GM12878 (cell line): Measurements from ENCODE around the gene NINL. TPM values are rescaled to one million over a fixed set of nuclear protein-coding genes. Genes with fewer than 3 reads are reported as not detected.

Source experiments
- ATAC-seq: fragments of 200-7000 bp; cut with Tn5 transposase; 3 replicates; pipeline ENCODE4 v1.9.1; 2020; ENCODE audit warnings: mild to moderate bottlenecking, moderate library complexity
- BruUV-seq: library from RNA; stranded (reverse); fragments of 400-500 nt; replicated peaks from 2 replicates; lab custom pipeline; 2021; lab: Mats Ljungman, UMichigan
- CTCF ChIA-PET: fragments of 300-600 bp; sonication (Branson Sonifier 250); formaldehyde crosslinking; extraction: SDS; loops from one replicate; lab custom pipeline; 2021; ENCODE audit warnings: inconsistent platforms; lab: Yijun Ruan, JAX
- POLR2A ChIA-PET: fragments of 350-600 bp; formaldehyde crosslinking; extraction: SDS; loops from one replicate; lab custom pipeline; 2021; ENCODE audit warnings: inconsistent platforms; lab: Charles Lee
- RAD21 ChIA-PET: fragments of 300-600 bp; sonication (Branson Sonifier 250); formaldehyde crosslinking; loops from one replicate; lab custom pipeline; 2023; ENCODE audit warnings: antibody characterized with exemption; ENCODE audit not compliant: unreplicated experiment; lab: Charles Lee
- SMC1A ChIA-PET: fragments of 300-600 bp; sonication (Branson Sonifier 250); formaldehyde crosslinking; loops from one replicate; lab custom pipeline; 2023; ENCODE audit not compliant: unreplicated experiment, uncharacterized antibody; lab: Charles Lee
- DNase-seq: peaks from one replicate; pipeline ENCODE4 v3.0.0-alpha.2; 2011; ENCODE audit warnings: low read depth, low spot score
- FAIRE-seq: peaks from 3 replicates; lab custom pipeline; 2011; peaks lifted over from hg19 to GRCh38; lab: Jason Lieb, UNC
- H2AFZ ChIP-seq: 2 replicates; pipeline ENCODE4 v1.6.0; 2011; ENCODE audit warnings: low read depth, low read length, control low read depth; ENCODE audit not compliant: control insufficient read depth
- H3K27ac ChIP-seq: 2 replicates; pipeline ENCODE4 v1.5.1; 2011; ENCODE audit warnings: control low read depth; ENCODE audit not compliant: control insufficient read depth, insufficient read depth
- H3K27me3 ChIP-seq, 2 experiments: replicated peaks in 1 of 2; 2 replicates each; pipeline versions ENCODE4 v1.6.0 to v1.6.1; 2011; ENCODE audit warnings: low read length in 1 of 2; ENCODE audit not compliant: control insufficient read depth in 2 of 2, insufficient read depth in 2 of 2
- H3K36me3 ChIP-seq, 2 experiments: 2 replicates each; pipeline ENCODE4 v1.5.1; 2011; ENCODE audit warnings: low read length in 1 of 2; ENCODE audit not compliant: control insufficient read depth in 2 of 2, insufficient read depth in 2 of 2
- H3K4me1 ChIP-seq: 2 replicates; pipeline ENCODE4 v1.6.1; 2011; ENCODE audit warnings: mild to moderate bottlenecking, low read length, moderate library complexity, mixed read lengths; ENCODE audit not compliant: control insufficient read depth, insufficient read depth
- H3K4me2 ChIP-seq: 2 replicates; pipeline ENCODE4 v1.6.0; 2011; ENCODE audit warnings: control low read depth; ENCODE audit not compliant: control insufficient read depth, insufficient read depth
- H3K4me3 ChIP-seq: fragments of 200-600 bp; sonication (generic); 2 replicates; pipeline ENCODE4 v1.5.1; 2016
- H3K79me2 ChIP-seq: 2 replicates; pipeline ENCODE4 v1.6.0; 2011; ENCODE audit warnings: low read length; ENCODE audit not compliant: control insufficient read depth, insufficient read depth
- H3K9ac ChIP-seq: 2 replicates; pipeline ENCODE4 v1.8.0; 2011; ENCODE audit warnings: low read length, control low read depth, mixed read lengths; ENCODE audit not compliant: control insufficient read depth, insufficient read depth
- H3K9me3 ChIP-seq: replicated peaks from 3 replicates; pipeline ENCODE4 v1.5.1; 2011; ENCODE audit warnings: mild to moderate bottlenecking, low read length; ENCODE audit not compliant: control insufficient read depth, insufficient read depth
- H4K20me1 ChIP-seq: 2 replicates; pipeline ENCODE4 v1.6.0; 2011; ENCODE audit not compliant: control insufficient read depth, insufficient read depth
- ESRRA ChIP-seq: IDR thresholded peaks from 2 replicates; pipeline ENCODE4 v1.6.1; 2012; ENCODE audit warnings: mild to moderate bottlenecking, low read length, improper control_type of control experiment
- HDAC2 ChIP-seq: fragments of 200-600 bp; sonication (generic); IDR thresholded peaks from 2 replicates; pipeline ENCODE4 v1.6.1; 2017
- POLR2A ChIP-seq: IDR thresholded peaks from 2 replicates; pipeline ENCODE4 v1.6.1; 2011; ENCODE audit warnings: low read depth, mild to moderate bottlenecking, low read length
- POLR2AphosphoS5 ChIP-seq: IDR thresholded peaks from 2 replicates; pipeline ENCODE4 v1.6.1; 2011; ENCODE audit warnings: mild to moderate bottlenecking, low read length, inconsistent platforms
- TARDBP ChIP-seq: IDR thresholded peaks from 2 replicates; pipeline ENCODE4 v1.6.1; 2016; ENCODE audit warnings: borderline replicate concordance
- ZNF384 ChIP-seq: IDR thresholded peaks from 2 replicates; pipeline ENCODE4 v1.6.1; 2012; ENCODE audit warnings: low read depth, mild to moderate bottlenecking, low read length, improper control_type of control experiment, borderline replicate concordance
- whole genome bisulfite sequencing: methylation state at CpG from one replicate; pipeline ENCODE4 v1.1.6; 2016; ENCODE audit warnings: low lambda C conversion rate; ENCODE audit not compliant: insufficient replicate concordance, insufficient coverage; ENCODE audit errors: missing lambda C conversion rate; 5-methylcytosine and 5-hydroxymethylcytosine counted together
- in situ Hi-C: fragments of 300-500 bp; cut with MboI; formaldehyde crosslinking; loops from 9 replicates; pipeline ENCODE4 v1.14.3; 2018; ENCODE audit warnings: mixed read lengths
- intact Hi-C: fragments of 100-400 bp; cut with micrococcal nuclease; formaldehyde crosslinking; loops from one replicate; pipeline ENCODE4 v1.14.2; 2022; ENCODE audit not compliant: unreplicated experiment
- polyA plus RNA-seq, 11 experiments: library from polyadenylated mRNA; depleted of rRNA in 4 of 11; unstranded in 6 of 11; stranded (reverse) in 5 of 11; fragments of >200 nt; fragmentation: Nextera tagmentation in 4 of 11; fragmentation: Illumina TruSeq in 1 of 11; extraction: Ambion mirVana in 4 of 11; extraction: Trizol in 1 of 11; gene quantifications; 1 replicate in 1 of 11; 2 replicates in 10 of 11; pipeline versions ENCODE4 v1.2.1 to v1.2.3, GENCODE V29; 2011 to 2016; ENCODE audit warnings: inconsistent platforms in 2 of 11, missing spikeins in 2 of 11, low read depth in 1 of 11
- total RNA-seq, 4 experiments: library from RNA; depleted of rRNA in 3 of 4; stranded (reverse); fragments of >200 nt in 3 of 4; fragmentation: Illumina TruSeq in 1 of 4; extraction: Trizol in 1 of 4; gene quantifications; 2 replicates each; pipeline versions ENCODE4 v1.2.1 to v1.2.3, GENCODE V29; 2013 to 2021
- TF ChIP-seq, protein P1 (sequence below): fragments of 450-650 bp; IDR thresholded peaks from 2 replicates; pipeline ENCODE4 v1.6.1; 2018; ENCODE audit warnings: mild to moderate bottlenecking, low read depth, moderate library complexity; ENCODE audit not compliant: partially characterized antibody

The NINL gene
- total and polyA plus RNA-seq, 10 of the 15 experiments (the other 5 are each of a cell fraction or from before 2014, with no cell fraction given) = 0.04 to 0.77 (median 0.23) TPM; not detected in 1

GRCh38 chr20:25483431-25484132 lies 101.7 kb downstream of the NINL start:
- H3K4me1 ChIP-seq = no peaks in the 10 kb centered on the region
- H3K4me2 ChIP-seq = no peak overlapping the region
- no peak overlapping the region for H3K4me3 ChIP-seq
- no peak overlapping the region for H3K27ac ChIP-seq
- H2AFZ ChIP-seq = no peak overlapping the region
- RAD21 ChIA-PET = no interaction called here
- no peak overlapping the region for H3K9ac ChIP-seq
- FAIRE-seq (no peak), ATAC-seq (no peak), DNase-seq (no peak)
- no peaks in the 10 kb centered on the region for H3K79me2 ChIP-seq
- in situ Hi-C loops = no loop called here
- SMC1A ChIA-PET = no interaction called here
- CTCF ChIA-PET = no interaction called here
- POLR2A ChIA-PET = no interaction called here
- no peaks in the 10 kb centered on the region for H4K20me1 ChIP-seq
- WGBS = 50% methylated on average over 14 of the region's 14 CpGs
- H3K9me3 ChIP-seq = no peaks in the 10 kb centered on the region
- no peaks in the 10 kb centered on the region for H3K36me3 ChIP-seq
- BruUV-seq = no TSS peak
- no peaks in the 10 kb centered on the region; a peak in 1 of 4 replicates for H3K27me3 ChIP-seq
- TF ChIP-seq ESRRA = no peak
- no peak for TF ChIP-seq ZNF384
- TF ChIP-seq, protein P1, sequence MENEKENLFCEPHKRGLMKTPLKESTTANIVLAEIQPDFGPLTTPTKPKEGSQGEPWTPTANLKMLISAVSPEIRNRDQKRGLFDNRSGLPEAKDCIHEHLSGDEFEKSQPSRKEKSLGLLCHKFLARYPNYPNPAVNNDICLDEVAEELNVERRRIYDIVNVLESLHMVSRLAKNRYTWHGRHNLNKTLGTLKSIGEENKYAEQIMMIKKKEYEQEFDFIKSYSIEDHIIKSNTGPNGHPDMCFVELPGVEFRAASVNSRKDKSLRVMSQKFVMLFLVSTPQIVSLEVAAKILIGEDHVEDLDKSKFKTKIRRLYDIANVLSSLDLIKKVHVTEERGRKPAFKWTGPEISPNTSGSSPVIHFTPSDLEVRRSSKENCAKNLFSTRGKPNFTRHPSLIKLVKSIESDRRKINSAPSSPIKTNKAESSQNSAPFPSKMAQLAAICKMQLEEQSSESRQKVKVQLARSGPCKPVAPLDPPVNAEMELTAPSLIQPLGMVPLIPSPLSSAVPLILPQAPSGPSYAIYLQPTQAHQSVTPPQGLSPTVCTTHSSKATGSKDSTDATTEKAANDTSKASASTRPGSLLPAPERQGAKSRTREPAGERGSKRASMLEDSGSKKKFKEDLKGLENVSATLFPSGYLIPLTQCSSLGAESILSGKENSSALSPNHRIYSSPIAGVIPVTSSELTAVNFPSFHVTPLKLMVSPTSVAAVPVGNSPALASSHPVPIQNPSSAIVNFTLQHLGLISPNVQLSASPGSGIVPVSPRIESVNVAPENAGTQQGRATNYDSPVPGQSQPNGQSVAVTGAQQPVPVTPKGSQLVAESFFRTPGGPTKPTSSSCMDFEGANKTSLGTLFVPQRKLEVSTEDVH = no peak
- no peak for TF ChIP-seq HDAC2
- no peak for TF ChIP-seq POLR2AphosphoS5
- TF ChIP-seq POLR2A = no peak
- no peak for TF ChIP-seq TARDBP
- intact Hi-C loops = no loop called here
